Measurements from ENCODE around the gene PRKCB. TPM values are rescaled to one million over a fixed set of nuclear protein-coding genes. Genes with fewer than 3 reads are reported as not detected.

The PRKCB gene
- total RNA-seq, 4 donors from 2014 or later = 10.7 to 23.9 (median 18.2) TPM

DNA sequence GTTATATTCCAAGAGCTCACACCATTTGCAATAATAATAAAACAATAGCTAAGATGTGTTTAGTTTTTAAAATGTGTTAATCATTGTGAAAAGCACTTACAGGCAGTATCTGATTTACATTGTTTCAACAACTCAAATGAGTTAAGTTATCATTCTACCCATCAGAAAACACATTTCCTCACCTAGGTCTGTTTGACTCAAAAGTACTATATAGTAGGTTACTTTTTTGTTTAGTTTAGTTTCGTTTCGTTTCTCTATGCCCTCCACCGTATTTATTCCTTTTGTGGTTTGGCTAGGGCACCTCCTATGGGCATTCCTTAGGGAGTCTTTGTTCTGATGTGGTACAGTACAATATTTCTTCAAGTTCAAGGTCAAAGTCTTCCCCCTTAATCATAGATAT is 201.6 kb downstream of the PRKCB start:
- Histone ChIP-seq H3K27me3 (peaks cover 50% of the 10 kb centered on the region), H3K27ac (no peak overlapping the region), H3K36me3 (no peaks in the 10 kb centered on the region), H3K4me1 (peaks cover 0 to 4% (median 0%) of the 10 kb centered on the region in 3 donors), H3K9me3 (no peaks in the 10 kb centered on the region), H3K4me3 (no peak overlapping the region)
- 61 to 74% methylated on average over 3 of the region's 3 CpGs for WGBS, 2 donors (ENCODE audit: low coverage in 1 of 2)
- no peak for ATAC-seq
- TF ChIP-seq EP300 (IDR thresholded peaks at IDR 0.05) (no peak), POLR2A (IDR thresholded peaks at IDR 0.05) (no peak), POLR2AphosphoS5 (IDR thresholded peaks at IDR 0.05) (no peak)
- TF ChIP-seq, protein P1, sequence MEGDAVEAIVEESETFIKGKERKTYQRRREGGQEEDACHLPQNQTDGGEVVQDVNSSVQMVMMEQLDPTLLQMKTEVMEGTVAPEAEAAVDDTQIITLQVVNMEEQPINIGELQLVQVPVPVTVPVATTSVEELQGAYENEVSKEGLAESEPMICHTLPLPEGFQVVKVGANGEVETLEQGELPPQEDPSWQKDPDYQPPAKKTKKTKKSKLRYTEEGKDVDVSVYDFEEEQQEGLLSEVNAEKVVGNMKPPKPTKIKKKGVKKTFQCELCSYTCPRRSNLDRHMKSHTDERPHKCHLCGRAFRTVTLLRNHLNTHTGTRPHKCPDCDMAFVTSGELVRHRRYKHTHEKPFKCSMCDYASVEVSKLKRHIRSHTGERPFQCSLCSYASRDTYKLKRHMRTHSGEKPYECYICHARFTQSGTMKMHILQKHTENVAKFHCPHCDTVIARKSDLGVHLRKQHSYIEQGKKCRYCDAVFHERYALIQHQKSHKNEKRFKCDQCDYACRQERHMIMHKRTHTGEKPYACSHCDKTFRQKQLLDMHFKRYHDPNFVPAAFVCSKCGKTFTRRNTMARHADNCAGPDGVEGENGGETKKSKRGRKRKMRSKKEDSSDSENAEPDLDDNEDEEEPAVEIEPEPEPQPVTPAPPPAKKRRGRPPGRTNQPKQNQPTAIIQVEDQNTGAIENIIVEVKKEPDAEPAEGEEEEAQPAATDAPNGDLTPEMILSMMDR (IDR thresholded peaks at IDR 0.05) = no peak

DNA sequence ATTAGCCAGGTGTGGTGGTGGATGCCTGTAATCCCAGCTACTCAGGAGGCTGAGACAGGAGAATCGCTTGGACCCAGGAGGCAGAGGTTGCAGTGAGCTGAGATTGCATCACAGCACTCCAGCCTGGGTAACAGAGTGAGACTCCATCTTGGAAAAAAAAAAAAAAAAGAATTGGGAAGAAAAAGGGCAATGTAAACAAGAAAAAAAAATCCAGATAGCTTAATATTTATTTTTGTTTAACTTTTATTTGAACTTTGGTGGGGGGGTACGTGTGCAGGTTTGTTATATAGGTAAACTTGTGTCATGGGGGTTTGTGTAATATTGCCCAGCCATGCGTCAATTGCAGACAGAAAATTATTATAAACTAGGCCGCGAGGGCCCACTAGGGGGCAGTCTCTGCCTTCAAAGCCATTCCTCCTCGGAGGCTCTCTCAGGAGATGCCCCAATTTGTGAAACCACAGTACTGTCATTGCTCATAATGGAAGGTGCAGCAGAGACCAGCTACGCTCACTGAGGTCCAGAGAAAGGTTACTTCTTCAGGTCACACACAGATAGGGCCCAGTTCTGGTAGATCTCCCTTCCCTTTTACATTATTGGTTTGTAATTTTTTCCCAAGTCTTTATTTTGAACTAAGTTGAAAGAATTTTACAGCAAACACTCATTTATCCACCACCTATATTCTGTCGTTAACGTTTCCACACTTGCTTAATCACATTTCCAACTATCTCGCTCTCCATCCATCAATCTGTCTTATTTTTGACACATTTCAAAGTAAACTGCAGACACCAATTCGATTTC is 206.2 kb downstream of the PRKCB start:
- Histone ChIP-seq H3K4me1 (no peaks in the 10 kb centered on the region), H3K27ac (no peak overlapping the region), H3K36me3 (no peaks in the 10 kb centered on the region), H3K4me3 (no peak overlapping the region), H3K27me3 (peaks cover 14% of the 10 kb centered on the region), H3K9me3 (no peaks in the 10 kb centered on the region)
- TF ChIP-seq POLR2A (IDR thresholded peaks at IDR 0.05) = no peak
- TF ChIP-seq, protein P1 (IDR thresholded peaks at IDR 0.05) = peak; percentile 12 to 74 (median 50)
- ATAC-seq = peak; percentile 25
- WGBS, 2 donors (ENCODE audit: low coverage in 1 of 2) = 31 to 34% methylated on average over 11 of the region's 11 CpGs

DNA sequence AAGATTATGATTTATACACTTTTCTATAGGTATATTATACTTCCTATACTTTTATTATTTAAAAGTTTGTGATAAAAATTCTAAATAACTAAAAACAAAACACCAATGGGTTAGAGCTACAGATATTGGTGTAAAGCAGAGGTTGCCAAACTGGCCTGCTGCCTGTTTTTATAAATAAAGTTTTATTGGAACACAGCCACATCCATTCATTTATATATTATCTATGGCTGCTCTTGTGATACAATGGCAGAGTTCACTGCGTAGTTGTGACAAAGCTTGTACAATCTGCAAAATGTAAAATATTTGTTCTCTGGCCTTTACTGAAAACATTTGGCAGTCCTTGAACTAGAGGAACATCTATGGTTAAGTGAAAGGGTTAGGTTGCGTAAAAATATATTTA is 208.7 kb downstream of the PRKCB start:
- Histone ChIP-seq H3K27ac (no peak overlapping the region), H3K4me3 (no peak overlapping the region), H3K27me3 (peaks cover 16% of the 10 kb centered on the region), H3K36me3 (no peaks in the 10 kb centered on the region), H3K4me1 (no peaks in the 10 kb centered on the region), H3K9me3 (no peaks in the 10 kb centered on the region)
- TF ChIP-seq EP300 (IDR thresholded peaks at IDR 0.05) (no peak), POLR2A (IDR thresholded peaks at IDR 0.05) (no peak), POLR2AphosphoS5 (IDR thresholded peaks at IDR 0.05) (no peak)
- TF ChIP-seq, protein P1 (IDR thresholded peaks at IDR 0.05) = no peak
- no peak for ATAC-seq
- WGBS, 2 donors (ENCODE audit: low coverage in 1 of 2) = 83 to 89% methylated on average over 2 of the region's 2 CpGs

DNA sequence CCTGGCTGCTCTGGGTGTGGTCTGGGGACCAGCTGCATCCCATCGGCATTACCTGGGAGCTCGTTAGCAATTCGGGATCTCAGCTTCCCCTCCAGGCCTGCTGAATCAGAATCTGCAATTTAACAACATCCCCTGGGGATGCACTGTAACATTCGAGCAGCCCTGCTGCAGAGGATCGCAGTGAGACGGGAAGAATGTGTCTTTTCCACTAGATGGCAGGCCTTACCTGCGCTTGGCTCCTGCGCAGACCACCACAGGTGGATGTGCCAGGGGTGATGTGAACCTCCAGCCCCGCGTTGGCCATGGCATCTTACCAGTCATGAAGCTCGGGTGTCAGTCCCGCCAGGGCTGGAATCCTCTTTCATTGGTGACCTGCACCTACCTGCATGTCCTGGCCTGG is 209.9 kb downstream of the PRKCB start:
- ATAC-seq = no peak
- H3K9me3 ChIP-seq = no peaks in the 10 kb centered on the region
- no peak overlapping the region for H3K27ac ChIP-seq
- TF ChIP-seq POLR2AphosphoS5 (IDR thresholded peaks at IDR 0.05) (no peak), POLR2A (IDR thresholded peaks at IDR 0.05) (no peak), EP300 (IDR thresholded peaks at IDR 0.05) (no peak)
- peaks cover 17% of the 10 kb centered on the region for H3K27me3 ChIP-seq
- no peak overlapping the region for H3K4me3 ChIP-seq
- H3K36me3 ChIP-seq = no peaks in the 10 kb centered on the region
- H3K4me1 ChIP-seq = no peaks in the 10 kb centered on the region
- 30 to 40% methylated on average over 1 to 2 of the region's 12 CpGs for WGBS, 2 donors (ENCODE audit: low coverage in 1 of 2)

DNA sequence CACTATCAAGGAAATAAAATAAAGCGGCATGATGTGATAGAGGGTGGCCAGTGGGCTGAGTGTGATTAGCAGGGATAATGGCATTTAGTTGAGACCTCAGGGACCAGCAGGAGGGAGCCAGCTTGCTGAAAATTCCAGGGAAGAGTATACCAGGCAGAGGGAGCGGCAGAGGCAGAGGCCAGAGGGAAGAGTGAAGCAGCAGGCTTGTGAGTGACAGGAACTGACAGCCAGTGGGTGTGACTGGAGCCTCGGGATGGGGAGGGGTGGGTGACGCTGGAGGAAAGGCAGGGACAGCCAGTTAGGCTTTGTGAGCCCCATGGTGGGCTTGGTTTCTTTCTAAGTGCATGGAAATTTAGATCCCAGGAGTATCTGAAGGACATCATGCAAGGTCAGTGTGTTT is 210.7 kb downstream of the PRKCB start:
- no peaks in the 10 kb centered on the region for H3K9me3 ChIP-seq
- H3K36me3 ChIP-seq = no peaks in the 10 kb centered on the region
- TF ChIP-seq, protein P1 (IDR thresholded peaks at IDR 0.05) = no peak
- no peak for TF ChIP-seq POLR2A (IDR thresholded peaks at IDR 0.05)
- no peak for TF ChIP-seq EP300 (IDR thresholded peaks at IDR 0.05)
- no peak for TF ChIP-seq POLR2AphosphoS5 (IDR thresholded peaks at IDR 0.05)
- H3K4me1 ChIP-seq = no peaks in the 10 kb centered on the region
- no peak overlapping the region for H3K27ac ChIP-seq
- ATAC-seq = no peak
- no peak overlapping the region for H3K4me3 ChIP-seq
- H3K27me3 ChIP-seq = peaks cover 11% of the 10 kb centered on the region
- 34 to 43% methylated on average over 2 to 4 of the region's 4 CpGs for WGBS, 2 donors (ENCODE audit: low coverage in 1 of 2)

All from gastroesophageal sphincter (tissue), 4 donors.